Naive B cell (primary cell): ENCODE measurements around the gene SUFU. TPM values are rescaled to one million over a fixed set of nuclear protein-coding genes. Genes with fewer than 3 reads are reported as not detected.

Experiments
- polyA plus RNA-seq, 6 donors: library from polyadenylated mRNA; unstranded; fragments of 300-500 nt; fragmentation: Illumina TruSeq; gene quantifications; one replicate each; pipeline ENCODE4 v1.2.3, GENCODE V29; 2021; ENCODE audit warnings: low read depth in 6 of 6

The SUFU gene
- polyA plus RNA-seq, 6 donors from 2014 or later: 0.84 to 7.8 (median 4.0) TPM

Other genes starting within 250 kb of the SUFU start
- gene NFKB2, start 108.3 kb upstream of the SUFU start, polyA plus RNA-seq: 10 to 100 TPM; 24.2 to 49.4 (median 34.7) TPM
- 1 to 10 TPM in 4 of 6 donors, under 1 TPM in 2; 0.66 to 2.3 (median 1.5) TPM for gene PSD, start 85.2 kb upstream of the SUFU start, polyA plus RNA-seq
- gene FBXL15, start 83.1 kb upstream of the SUFU start, polyA plus RNA-seq: 10 to 100 TPM; 15.9 to 24.9 (median 20.9) TPM
- gene CUEDC2, start 71.4 kb upstream of the SUFU start, polyA plus RNA-seq: 10 to 100 TPM; 50.3 to 82.3 (median 59.4) TPM
- gene C10orf95, start 52.4 kb upstream of the SUFU start, polyA plus RNA-seq: 1 to 10 TPM in 3 of 6 donors, under 1 TPM in 3; 0.29 to 1.9 (median 0.99) TPM
- gene ACTR1A, start 1.3 kb upstream of the SUFU start, polyA plus RNA-seq: 10 to 100 TPM; 41.8 to 66.6 (median 45.1) TPM
- 10 to 100 TPM; 27.1 to 45.8 (median 30.2) TPM for gene TRIM8, start 140.5 kb downstream of the SUFU start, polyA plus RNA-seq
- 1 to 10 TPM in 5 of 6 donors, under 1 TPM in 1; 0.52 to 1.9 (median 1.6) TPM for gene ARL3, start 210.4 kb downstream of the SUFU start, polyA plus RNA-seq
- 10 to 100 TPM in 2 of 6 donors, 1 to 10 TPM in 4; 2.6 to 14.1 (median 8.3) TPM for gene SFXN2, start 210.7 kb downstream of the SUFU start, polyA plus RNA-seq
- gene WBP1L, start 240.0 kb downstream of the SUFU start, polyA plus RNA-seq: 10 to 100 TPM; 26.0 to 34.2 (median 29.7) TPM